HepG2 (cell line): ENCODE measurements around the gene KHNYN. TPM values are rescaled to one million over a fixed set of nuclear protein-coding genes. Genes with fewer than 3 reads are reported as not detected.

Experiments used
- BHLHE40 ChIP-seq: IDR thresholded peaks from 2 replicates; pipeline ENCODE4 v1.6.1; 2011; ENCODE audit warnings: low read length, improper control_type of control experiment
- IRF2 ChIP-seq: IDR thresholded peaks from 2 replicates; pipeline ENCODE4 v1.6.1; 2018; ENCODE audit warnings: missing genetic modification reagents, missing compliant biosample characterization
- MTF2 ChIP-seq: sonication (generic); formaldehyde crosslinking; IDR thresholded peaks from 2 replicates; pipeline ENCODE4 v1.5.0; 2020; ENCODE audit warnings: missing genetic modification reagents, borderline replicate concordance
- POLR2G ChIP-seq: fragments of 200-400 bp; formaldehyde crosslinking; IDR thresholded peaks from 2 replicates; pipeline ENCODE4 v1.6.1; 2018; ENCODE audit warnings: mild to moderate bottlenecking, low read depth, low read length, moderate library complexity
- TRIM24 ChIP-seq: sonication (generic); formaldehyde crosslinking; IDR thresholded peaks from 2 replicates; pipeline ENCODE4 v1.8.0; 2022; ENCODE audit warnings: mild to moderate bottlenecking, missing genetic modification reagents
- ZNF136 ChIP-seq: sonication (generic); formaldehyde crosslinking; IDR thresholded peaks from 2 replicates; pipeline ENCODE4 v1.8.1; 2022; ENCODE audit warnings: low read depth, mild to moderate bottlenecking, moderate library complexity, missing genetic modification reagents
- ZNF431 ChIP-seq: sonication (generic); formaldehyde crosslinking; IDR thresholded peaks from 2 replicates; pipeline ENCODE4 v1.9.0; 2022; ENCODE audit warnings: missing genetic modification reagents, low read depth, mild to moderate bottlenecking, borderline replicate concordance
- ZNF572 ChIP-seq: sonication (generic); formaldehyde crosslinking; IDR thresholded peaks from 2 replicates; pipeline ENCODE4 v1.5.1; 2020; ENCODE audit warnings: mild to moderate bottlenecking, missing genetic modification reagents
- polyA plus RNA-seq, 8 experiments: library from polyadenylated mRNA; depleted of rRNA in 3 of 8; stranded (reverse) in 7 of 8; unstranded in 1 of 8; fragments of >200 nt; fragmentation: Illumina TruSeq in 4 of 8; extraction: Trizol in 4 of 8; gene quantifications; 2 replicates each; pipeline versions ENCODE4 v1.2.1 to v1.2.3, GENCODE V29; 2011 to 2016; ENCODE audit warnings: low read depth in 4 of 8, missing spikeins in 1 of 8, mixed read lengths in 1 of 8; ENCODE audit not compliant: insufficient read depth in 1 of 8
- total RNA-seq, 5 experiments: library from RNA; depleted of rRNA; stranded (reverse); fragments of >200 nt; fragmentation: Illumina TruSeq; extraction: Trizol; gene quantifications; 2 replicates each; pipeline ENCODE4 v1.2.3, GENCODE V29; 2016; ENCODE audit warnings: low read depth in 1 of 5
- TF ChIP-seq, protein P1 (sequence below): sonication (generic); formaldehyde crosslinking; IDR thresholded peaks from 2 replicates; pipeline ENCODE4 v1.5.0; 2020; ENCODE audit warnings: mild to moderate bottlenecking, missing genetic modification reagents, borderline replicate concordance
- TF ChIP-seq, protein P2 (sequence below): IDR thresholded peaks from 2 replicates; pipeline ENCODE4 v1.6.1; 2016
- TF ChIP-seq, protein P3 (sequence below), 2 experiments: fragments of 450-650 bp in 1 of 2; sonication (generic) in 1 of 2; formaldehyde crosslinking; IDR thresholded peaks; 2 replicates each; pipeline versions ENCODE4 v1.5.0 to v1.8.0; 2020 to 2022; ENCODE audit warnings: mild to moderate bottlenecking in 1 of 2, missing genetic modification reagents in 1 of 2
- TF ChIP-seq, protein P4 (sequence below): sonication (generic); formaldehyde crosslinking; IDR thresholded peaks from 2 replicates; pipeline ENCODE4 v1.5.0; 2020; ENCODE audit warnings: missing genetic modification reagents, mild to moderate bottlenecking, borderline replicate concordance
- TF ChIP-seq, protein P5 (sequence below): sonication (generic); formaldehyde crosslinking; IDR thresholded peaks from 2 replicates; pipeline ENCODE4 v1.8.1; 2022; ENCODE audit warnings: mild to moderate bottlenecking, missing genetic modification reagents

The KHNYN gene
- total and polyA plus RNA-seq, 2 of the 13 experiments (the other 11 are each of a cell fraction or from before 2014, with no cell fraction given): 52.8 to 75.7 TPM

DNA sequence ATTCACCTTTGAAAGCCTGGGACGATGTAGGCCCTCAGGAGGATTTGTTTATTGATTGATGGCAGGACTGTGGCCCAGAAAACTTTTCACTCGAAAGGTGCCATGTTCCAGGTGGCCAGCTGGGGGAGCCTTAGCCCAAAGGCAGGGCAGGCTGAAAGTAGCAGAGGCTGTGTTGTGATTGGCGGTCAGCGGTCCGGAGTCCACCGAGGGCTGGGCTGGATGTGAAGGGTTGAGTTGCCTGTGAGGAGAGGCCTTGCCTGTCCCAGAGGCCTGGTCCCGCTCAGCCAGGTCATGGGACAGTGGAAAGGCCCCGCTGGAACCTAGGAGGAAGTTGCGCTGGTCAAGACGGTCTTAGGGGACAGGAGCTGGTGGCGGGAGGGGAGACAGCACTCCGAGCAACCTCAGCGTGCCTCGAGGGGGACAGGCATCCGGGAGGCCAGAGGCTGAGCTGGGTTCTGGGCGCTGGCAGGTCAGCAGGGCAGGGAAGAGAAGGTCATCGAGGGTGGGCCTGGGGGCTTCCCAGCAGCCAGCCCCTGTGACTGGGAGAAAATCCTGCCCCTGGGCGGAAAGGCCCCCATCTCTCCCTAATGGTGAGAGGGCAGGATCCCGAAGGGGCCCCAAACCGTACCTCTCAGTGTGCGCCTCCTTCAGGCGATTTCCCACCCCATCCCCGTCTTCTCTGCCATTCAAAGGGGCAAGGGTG is 52.0 kb downstream of the KHNYN start (continued):
- TF ChIP-seq, protein P1, sequence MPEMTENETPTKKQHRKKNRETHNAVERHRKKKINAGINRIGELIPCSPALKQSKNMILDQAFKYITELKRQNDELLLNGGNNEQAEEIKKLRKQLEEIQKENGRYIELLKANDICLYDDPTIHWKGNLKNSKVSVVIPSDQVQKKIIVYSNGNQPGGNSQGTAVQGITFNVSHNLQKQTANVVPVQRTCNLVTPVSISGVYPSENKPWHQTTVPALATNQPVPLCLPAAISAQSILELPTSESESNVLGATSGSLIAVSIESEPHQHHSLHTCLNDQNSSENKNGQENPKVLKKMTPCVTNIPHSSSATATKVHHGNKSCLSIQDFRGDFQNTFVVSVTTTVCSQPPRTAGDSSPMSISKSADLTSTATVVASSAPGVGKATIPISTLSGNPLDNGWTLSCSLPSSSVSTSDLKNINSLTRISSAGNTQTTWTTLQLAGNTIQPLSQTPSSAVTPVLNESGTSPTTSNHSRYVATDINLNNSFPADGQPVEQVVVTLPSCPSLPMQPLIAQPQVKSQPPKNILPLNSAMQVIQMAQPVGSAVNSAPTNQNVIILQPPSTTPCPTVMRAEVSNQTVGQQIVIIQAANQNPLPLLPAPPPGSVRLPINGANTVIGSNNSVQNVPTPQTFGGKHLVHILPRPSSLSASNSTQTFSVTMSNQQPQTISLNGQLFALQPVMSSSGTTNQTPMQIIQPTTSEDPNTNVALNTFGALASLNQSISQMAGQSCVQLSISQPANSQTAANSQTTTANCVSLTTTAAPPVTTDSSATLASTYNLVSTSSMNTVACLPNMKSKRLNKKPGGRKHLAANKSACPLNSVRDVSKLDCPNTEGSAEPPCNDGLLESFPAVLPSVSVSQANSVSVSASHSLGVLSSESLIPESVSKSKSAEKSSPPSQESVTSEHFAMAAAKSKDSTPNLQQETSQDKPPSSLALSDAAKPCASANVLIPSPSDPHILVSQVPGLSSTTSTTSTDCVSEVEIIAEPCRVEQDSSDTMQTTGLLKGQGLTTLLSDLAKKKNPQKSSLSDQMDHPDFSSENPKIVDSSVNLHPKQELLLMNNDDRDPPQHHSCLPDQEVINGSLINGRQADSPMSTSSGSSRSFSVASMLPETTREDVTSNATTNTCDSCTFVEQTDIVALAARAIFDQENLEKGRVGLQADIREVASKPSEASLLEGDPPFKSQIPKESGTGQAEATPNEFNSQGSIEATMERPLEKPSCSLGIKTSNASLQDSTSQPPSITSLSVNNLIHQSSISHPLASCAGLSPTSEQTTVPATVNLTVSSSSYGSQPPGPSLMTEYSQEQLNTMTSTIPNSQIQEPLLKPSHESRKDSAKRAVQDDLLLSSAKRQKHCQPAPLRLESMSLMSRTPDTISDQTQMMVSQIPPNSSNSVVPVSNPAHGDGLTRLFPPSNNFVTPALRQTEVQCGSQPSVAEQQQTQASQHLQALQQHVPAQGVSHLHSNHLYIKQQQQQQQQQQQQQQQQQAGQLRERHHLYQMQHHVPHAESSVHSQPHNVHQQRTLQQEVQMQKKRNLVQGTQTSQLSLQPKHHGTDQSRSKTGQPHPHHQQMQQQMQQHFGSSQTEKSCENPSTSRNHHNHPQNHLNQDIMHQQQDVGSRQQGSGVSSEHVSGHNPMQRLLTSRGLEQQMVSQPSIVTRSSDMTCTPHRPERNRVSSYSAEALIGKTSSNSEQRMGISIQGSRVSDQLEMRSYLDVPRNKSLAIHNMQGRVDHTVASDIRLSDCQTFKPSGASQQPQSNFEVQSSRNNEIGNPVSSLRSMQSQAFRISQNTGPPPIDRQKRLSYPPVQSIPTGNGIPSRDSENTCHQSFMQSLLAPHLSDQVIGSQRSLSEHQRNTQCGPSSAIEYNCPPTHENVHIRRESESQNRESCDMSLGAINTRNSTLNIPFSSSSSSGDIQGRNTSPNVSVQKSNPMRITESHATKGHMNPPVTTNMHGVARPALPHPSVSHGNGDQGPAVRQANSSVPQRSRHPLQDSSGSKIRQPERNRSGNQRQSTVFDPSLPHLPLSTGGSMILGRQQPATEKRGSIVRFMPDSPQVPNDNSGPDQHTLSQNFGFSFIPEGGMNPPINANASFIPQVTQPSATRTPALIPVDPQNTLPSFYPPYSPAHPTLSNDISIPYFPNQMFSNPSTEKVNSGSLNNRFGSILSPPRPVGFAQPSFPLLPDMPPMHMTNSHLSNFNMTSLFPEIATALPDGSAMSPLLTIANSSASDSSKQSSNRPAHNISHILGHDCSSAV: peak; percentile 97
- TF ChIP-seq, protein P2, sequence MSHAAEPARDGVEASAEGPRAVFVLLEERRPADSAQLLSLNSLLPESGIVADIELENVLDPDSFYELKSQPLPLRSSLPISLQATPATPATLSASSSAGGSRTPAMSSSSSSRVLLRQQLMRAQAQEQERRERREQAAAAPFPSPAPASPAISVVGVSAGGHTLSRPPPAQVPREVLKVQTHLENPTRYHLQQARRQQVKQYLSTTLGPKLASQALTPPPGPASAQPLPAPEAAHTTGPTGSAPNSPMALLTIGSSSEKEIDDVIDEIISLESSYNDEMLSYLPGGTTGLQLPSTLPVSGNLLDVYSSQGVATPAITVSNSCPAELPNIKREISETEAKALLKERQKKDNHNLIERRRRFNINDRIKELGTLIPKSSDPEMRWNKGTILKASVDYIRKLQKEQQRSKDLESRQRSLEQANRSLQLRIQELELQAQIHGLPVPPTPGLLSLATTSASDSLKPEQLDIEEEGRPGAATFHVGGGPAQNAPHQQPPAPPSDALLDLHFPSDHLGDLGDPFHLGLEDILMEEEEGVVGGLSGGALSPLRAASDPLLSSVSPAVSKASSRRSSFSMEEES (CRISPR knock-in tag): peak; percentile 77
- TF ChIP-seq ZNF136 (CRISPR knock-in tag): peak; percentile 96; the same call in 1 of the 2 replicates
- TF ChIP-seq ZNF572 (CRISPR knock-in tag): peak; percentile 97
- TF ChIP-seq ZNF431 (CRISPR knock-in tag): peak; percentile 89
- TF ChIP-seq, protein P3, sequence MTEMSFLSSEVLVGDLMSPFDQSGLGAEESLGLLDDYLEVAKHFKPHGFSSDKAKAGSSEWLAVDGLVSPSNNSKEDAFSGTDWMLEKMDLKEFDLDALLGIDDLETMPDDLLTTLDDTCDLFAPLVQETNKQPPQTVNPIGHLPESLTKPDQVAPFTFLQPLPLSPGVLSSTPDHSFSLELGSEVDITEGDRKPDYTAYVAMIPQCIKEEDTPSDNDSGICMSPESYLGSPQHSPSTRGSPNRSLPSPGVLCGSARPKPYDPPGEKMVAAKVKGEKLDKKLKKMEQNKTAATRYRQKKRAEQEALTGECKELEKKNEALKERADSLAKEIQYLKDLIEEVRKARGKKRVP (CRISPR knock-in tag; IDR thresholded peaks at IDR 0.05): no peak
- TF ChIP-seq MTF2 (CRISPR knock-in tag): peak; percentile 98
- TF ChIP-seq IRF2: peak; percentile 89
- TF ChIP-seq BHLHE40: 0 out of 2 replicates have a peak, but pooled peaks have one; percentile 22
- TF ChIP-seq, protein P4, sequence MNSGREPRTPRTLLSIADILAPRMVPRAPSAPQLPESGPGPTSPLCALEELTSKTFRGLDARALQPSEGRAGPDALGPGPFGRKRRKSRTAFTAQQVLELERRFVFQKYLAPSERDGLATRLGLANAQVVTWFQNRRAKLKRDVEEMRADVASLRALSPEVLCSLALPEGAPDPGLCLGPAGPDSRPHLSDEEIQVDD (CRISPR knock-in tag): peak; percentile 42
- TF ChIP-seq TRIM24 (CRISPR knock-in tag): no peak
- peak; percentile 77 for TF ChIP-seq POLR2G
- TF ChIP-seq, protein P5, sequence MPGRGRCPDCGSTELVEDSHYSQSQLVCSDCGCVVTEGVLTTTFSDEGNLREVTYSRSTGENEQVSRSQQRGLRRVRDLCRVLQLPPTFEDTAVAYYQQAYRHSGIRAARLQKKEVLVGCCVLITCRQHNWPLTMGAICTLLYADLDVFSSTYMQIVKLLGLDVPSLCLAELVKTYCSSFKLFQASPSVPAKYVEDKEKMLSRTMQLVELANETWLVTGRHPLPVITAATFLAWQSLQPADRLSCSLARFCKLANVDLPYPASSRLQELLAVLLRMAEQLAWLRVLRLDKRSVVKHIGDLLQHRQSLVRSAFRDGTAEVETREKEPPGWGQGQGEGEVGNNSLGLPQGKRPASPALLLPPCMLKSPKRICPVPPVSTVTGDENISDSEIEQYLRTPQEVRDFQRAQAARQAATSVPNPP (CRISPR knock-in tag): peak; percentile 69; the same call in 1 of the 2 replicates
